GM12872 (cell line): Measurements from ENCODE around the gene FADS6.

Experiments
- TF ChIP-seq, protein P1 (sequence below): IDR thresholded peaks from 3 replicates; pipeline ENCODE4 v1.5.1; 2011; ENCODE audit warnings: low read depth, mild to moderate bottlenecking, low read length, moderate library complexity; ENCODE audit not compliant: insufficient read depth

The FADS6 gene

DNA sequence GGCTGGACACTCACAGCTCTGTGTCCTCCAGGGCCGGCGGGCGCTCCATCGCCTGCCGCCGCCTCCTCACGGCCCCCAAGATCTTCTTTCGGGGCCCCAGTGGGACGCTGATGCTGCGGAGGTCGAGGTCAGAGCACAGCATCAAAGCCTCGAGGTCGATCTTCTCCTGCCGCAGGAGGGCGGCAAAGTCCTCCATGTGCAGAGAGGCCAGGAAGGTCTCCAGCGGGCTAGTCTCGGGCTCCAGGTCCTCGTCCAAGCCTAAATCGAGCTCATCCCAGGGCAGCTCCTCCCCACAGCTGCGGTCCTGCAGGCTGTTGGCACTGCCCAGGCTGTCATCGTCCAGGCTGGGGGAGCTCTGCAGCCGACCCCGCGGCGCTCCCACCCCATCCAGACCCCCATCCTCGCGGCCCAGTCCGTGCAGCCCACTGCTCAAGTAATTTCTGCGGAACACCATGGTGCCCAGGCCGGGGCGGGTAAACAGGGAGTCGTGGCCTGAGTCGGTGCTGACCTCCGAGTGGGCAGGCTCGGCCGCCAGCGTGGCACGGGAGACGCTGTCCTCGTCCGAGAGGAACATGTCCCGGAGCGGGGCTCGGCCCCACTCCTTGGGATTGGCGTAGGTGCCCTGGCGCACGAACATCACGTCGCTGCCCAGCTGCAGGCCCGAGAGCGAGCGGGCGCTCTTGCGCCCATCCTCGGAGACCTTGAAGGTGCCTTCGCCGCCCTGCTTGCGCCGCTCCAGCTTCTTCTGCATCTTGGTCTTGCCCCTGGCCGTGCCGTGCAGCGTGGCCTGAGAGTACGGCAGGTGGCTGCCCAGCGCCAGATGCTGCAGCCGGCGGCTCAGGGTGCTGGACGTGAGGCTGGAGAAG lies 26.2 kb upstream of the FADS6 start:
- TF ChIP-seq, protein P1, sequence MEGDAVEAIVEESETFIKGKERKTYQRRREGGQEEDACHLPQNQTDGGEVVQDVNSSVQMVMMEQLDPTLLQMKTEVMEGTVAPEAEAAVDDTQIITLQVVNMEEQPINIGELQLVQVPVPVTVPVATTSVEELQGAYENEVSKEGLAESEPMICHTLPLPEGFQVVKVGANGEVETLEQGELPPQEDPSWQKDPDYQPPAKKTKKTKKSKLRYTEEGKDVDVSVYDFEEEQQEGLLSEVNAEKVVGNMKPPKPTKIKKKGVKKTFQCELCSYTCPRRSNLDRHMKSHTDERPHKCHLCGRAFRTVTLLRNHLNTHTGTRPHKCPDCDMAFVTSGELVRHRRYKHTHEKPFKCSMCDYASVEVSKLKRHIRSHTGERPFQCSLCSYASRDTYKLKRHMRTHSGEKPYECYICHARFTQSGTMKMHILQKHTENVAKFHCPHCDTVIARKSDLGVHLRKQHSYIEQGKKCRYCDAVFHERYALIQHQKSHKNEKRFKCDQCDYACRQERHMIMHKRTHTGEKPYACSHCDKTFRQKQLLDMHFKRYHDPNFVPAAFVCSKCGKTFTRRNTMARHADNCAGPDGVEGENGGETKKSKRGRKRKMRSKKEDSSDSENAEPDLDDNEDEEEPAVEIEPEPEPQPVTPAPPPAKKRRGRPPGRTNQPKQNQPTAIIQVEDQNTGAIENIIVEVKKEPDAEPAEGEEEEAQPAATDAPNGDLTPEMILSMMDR: peak; percentile 44

DNA sequence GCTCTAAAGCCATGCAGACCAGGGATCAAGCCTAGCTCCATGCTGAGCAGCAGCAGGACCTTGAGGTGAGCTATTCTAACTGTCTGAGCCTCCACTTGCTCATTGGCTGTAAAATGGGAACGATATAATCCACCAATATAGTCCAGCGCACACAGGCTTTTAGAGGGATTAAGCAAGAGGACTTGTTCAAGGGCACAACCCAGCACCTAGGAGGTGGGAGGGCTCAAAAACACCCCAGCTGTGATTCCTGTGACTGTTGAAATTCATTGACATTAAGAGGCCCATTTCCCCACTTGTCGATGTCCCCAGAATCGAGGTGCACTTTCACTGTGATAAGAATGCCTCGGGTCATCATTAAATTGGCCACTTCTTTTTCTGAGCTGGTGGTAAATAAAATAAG lies 25.5 kb upstream of the FADS6 start:
- TF ChIP-seq, protein P1: no peak

DNA sequence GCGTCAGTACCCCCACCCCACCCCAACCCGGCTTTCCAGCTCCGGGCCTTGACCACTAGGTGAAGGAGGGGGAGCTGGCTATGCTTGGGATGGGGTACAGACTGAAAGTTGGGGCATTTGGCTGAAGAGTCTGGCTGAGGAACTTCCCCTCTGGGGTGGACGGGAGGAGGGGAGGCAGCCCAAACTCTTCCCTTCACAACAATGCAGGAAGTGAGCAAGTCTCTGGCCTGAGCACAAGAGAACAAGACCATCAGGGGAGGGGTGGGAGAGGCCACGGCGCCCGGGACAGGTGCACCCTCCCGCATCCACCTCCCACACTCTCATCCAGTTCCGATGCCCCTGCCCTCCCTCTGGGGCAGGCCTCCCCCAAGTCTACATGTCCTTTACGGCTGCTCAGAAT lies 24.0 kb upstream of the FADS6 start:
- TF ChIP-seq, protein P1: no peak

DNA sequence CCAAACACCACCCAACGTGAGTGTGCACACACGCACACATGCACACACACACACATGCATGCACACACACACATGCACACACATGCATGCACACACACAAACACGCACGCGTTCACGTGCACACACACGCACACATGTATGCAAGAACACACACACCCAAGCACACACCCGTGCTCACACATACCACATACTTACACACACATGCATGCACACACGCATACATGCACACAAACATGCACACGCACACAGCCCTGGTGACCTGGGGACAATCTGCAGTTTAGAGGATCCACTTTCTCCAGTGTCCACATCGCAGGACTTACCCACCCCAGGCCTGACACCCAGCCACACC lies 23.4 kb upstream of the FADS6 start:
- TF ChIP-seq, protein P1: no peak

DNA sequence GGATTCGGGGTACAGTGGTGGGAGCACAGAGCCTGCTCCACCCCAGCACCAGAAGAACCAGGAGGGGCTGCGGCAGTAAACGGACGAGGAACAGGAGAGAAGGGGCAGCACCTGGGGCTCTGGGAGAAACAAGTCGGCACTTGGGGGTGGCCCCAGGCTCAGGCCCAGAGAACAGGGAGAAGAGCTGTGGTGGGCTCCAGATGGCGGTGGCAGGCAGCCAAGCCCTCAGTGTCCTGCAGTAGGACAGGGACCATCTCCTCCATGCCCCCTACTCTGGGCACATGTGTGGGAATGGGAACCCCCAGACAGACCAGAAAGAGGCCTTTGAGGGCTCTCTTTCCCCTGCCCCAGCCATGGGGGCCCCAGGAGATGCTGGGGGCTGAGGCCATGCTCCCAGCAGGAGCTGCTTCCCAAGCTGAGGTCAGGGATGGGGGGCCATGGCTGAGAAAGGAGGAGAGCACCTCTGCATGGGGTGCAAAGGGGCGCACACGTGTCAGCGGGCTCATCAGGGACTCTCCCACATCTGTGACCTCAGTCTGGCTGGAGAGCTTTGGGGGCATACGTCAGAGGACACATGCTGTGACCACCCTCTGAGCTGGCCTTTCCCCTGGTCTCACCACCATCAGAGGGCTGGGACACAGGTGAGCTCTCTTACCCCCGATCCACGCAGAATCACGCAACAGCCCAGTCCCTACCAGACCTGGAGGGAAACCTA lies 22.9 kb upstream of the FADS6 start:
- TF ChIP-seq, protein P1: no peak

DNA sequence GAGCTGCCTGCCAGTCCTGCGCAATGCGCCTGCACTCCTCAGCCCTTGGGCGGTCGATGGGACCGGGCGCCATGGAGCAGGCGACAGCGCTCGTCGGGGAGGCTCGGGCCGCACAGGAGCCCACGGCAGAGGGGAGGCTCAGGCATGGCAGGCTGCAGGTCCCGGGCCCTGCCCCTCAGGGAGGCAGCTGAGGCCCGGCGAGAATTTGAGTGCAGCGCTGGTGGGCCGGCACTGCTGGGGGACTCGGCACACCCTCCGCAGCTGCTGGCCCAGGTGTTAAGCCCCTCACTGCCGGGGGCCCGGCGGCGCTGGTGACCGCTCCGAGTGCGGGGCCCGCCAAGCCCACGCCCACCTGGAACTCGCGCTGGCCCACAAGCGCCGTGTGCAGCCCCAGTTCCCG lies 13.6 kb upstream of the FADS6 start:
- TF ChIP-seq, protein P1: no peak

DNA sequence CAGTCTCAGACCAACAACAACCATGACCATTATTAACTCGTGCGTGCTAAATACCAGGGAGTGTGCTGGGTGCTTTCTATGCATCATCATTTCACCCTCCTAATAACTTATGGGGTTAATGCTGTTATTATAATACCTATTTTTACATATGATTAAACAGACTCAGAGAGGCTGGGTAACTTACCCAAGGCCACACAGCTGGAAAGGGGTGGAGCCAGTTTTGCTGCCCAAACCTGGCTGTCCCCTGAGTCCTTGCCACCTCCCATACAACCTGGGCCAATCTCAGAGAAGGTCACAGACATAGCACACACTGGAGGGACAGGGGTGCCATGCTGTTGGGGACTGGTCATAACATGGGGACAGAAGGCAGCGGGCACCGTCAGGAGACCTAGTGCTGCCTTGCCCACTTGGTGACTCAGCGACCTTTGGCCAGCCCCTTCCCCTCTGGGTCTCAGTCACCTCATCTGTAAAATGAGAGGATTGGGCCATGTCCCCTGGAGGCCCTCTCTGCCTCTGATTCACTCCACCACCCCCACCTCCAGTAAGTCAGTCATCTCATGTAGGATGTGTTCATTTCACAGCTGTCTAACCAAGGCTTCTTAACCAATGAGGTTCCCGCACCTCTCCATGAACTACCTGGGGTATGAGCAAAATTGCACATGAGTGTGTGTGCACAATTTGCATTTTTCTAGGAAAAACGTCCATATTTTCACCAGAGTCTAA lies 11.4 kb upstream of the FADS6 start:
- TF ChIP-seq, protein P1: no peak
